ENCODE data around the gene NINJ2.

GRCh38 chr12:612293-612692, 51.0 kb downstream of the NINJ2 start:
- TF ChIP-seq, protein P1, sequence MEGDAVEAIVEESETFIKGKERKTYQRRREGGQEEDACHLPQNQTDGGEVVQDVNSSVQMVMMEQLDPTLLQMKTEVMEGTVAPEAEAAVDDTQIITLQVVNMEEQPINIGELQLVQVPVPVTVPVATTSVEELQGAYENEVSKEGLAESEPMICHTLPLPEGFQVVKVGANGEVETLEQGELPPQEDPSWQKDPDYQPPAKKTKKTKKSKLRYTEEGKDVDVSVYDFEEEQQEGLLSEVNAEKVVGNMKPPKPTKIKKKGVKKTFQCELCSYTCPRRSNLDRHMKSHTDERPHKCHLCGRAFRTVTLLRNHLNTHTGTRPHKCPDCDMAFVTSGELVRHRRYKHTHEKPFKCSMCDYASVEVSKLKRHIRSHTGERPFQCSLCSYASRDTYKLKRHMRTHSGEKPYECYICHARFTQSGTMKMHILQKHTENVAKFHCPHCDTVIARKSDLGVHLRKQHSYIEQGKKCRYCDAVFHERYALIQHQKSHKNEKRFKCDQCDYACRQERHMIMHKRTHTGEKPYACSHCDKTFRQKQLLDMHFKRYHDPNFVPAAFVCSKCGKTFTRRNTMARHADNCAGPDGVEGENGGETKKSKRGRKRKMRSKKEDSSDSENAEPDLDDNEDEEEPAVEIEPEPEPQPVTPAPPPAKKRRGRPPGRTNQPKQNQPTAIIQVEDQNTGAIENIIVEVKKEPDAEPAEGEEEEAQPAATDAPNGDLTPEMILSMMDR (IDR thresholded peaks at IDR 0.05), result no peak
- TF ChIP-seq POLR2A (IDR thresholded peaks at IDR 0.05), result no peak

Measured in body of pancreas (tissue), 4 donors.